Measurements from ENCODE around the gene CALHM6. TPM values are rescaled to one million over a fixed set of nuclear protein-coding genes. Genes with fewer than 3 reads are reported as not detected.
A peak's percentile ranks its signal among the peaks of the same experiment; 100 is the strongest.

CALHM6 gene
- total and polyA plus RNA-seq, 2 donors (not counting 1 experiment from before 2014, with no cell fraction given) = 30.6 to 68.4 TPM

- H3K4me3 ChIP-seq (ENCODE audit: control extremely low read depth in 1 of 5, extremely low read depth in 1 of 5, insufficient read depth in 1 of 5, low read depth in 2 of 5, low read length in 4 of 5) = no peak overlapping the region
- no peak overlapping the region for H3K27ac Mint-ChIP-seq
- no CpG with 5 or more reads among the region's 1 CpG for WGBS (ENCODE audit: insufficient coverage)
- peaks cover 24% of the 10 kb centered on the region for H3K4me1 Mint-ChIP-seq
- ChIA-PET CTCF (interaction anchor here (0.6 to 9.5 kb wide), 39 partner anchors 8 to 177 kb away, joined by 3 to 86 read pairs (median 4); partner anchors contain the start of genes CALHM5, CALHM6, DSE and RWDD1), POLR2A (no interaction called here)
- H3K9me3 ChIP-seq (ENCODE audit: control extremely low read depth in 1 of 3, control insufficient read depth in 2 of 3, insufficient read depth in 1 of 3, low read length in 2 of 3) = no peaks in the 10 kb centered on the region
- no peaks in the 10 kb centered on the region for H3K36me3 ChIP-seq (replicated peaks in 1 of 2; ENCODE audit: control extremely low read depth in 1 of 2, control insufficient read depth in 1 of 2, extremely low read depth in 1 of 2, insufficient read depth in 2 of 2, low read length in 1 of 2)
- peaks cover 16 to 22% of the 10 kb centered on the region in 2 donors for H3K4me1 ChIP-seq (ENCODE audit: control insufficient read depth in 2 of 2, insufficient read depth in 2 of 2, low read length in 2 of 2)
- no peaks in the 10 kb centered on the region for H3K27me3 ChIP-seq (replicated peaks in 1 of 4; ENCODE audit: control extremely low read depth in 1 of 4, control insufficient read depth in 3 of 4, insufficient read depth in 4 of 4, low read length in 3 of 4)
- peak overlapping the region; percentile 12 for H2AFZ ChIP-seq (ENCODE audit: insufficient read depth, low read depth, low read length, poor library complexity, severe bottlenecking)
- ATAC-seq (ENCODE audit: low read depth) (no peak), DNase-seq (no peak)
- H3K4me2 ChIP-seq (replicated peaks; ENCODE audit: low read depth, low read length, poor library complexity, severe bottlenecking) = peak overlapping the region; percentile 39
- H3K79me2 ChIP-seq (ENCODE audit: control insufficient read depth, insufficient read depth, low read length) = no peaks in the 10 kb centered on the region
- H3K27ac ChIP-seq (ENCODE audit: low read length in 2 of 2) = no peak overlapping the region
- H4K20me1 ChIP-seq (ENCODE audit: control insufficient read depth, insufficient read depth, low read length, poor library complexity, severe bottlenecking) = no peaks in the 10 kb centered on the region
- H3K27me3 Mint-ChIP-seq = no peaks in the 10 kb centered on the region
- no peak overlapping the region for H3K4me3 Mint-ChIP-seq
- TF ChIP-seq EZH2 (IDR thresholded peaks at IDR 0.05; ENCODE audit: borderline replicate concordance, insufficient read depth, low read depth, low read length, poor library complexity, severe bottlenecking) (no peak), CTCF (IDR thresholded peaks at IDR 0.05) (no peak)
- no peak overlapping the region for H3K9ac ChIP-seq (ENCODE audit: low read length)
- intact Hi-C loops (cut with micrococcal nuclease) = loop anchor here (1.0 to 5.0 kb wide), 3 partner anchors 18 to 157 kb away; no protein-coding TSS in a partner anchor
- no peaks in the 10 kb centered on the region for H3K9me3 Mint-ChIP-seq (ENCODE audit: insufficient read depth)
Measured at GRCh38 chr6:116444575-116444974, 16.6 kb upstream of the CALHM6 start.

GRCh38 chr6:116445102-116445501 lies 16.1 kb upstream of the CALHM6 start:
- CTCF ChIA-PET = interaction anchor here (0.6 to 9.5 kb wide), 39 partner anchors 8 to 177 kb away, joined by 3 to 86 read pairs (median 5); partner anchors contain the start of genes CALHM5, CALHM6, DSE and RWDD1
- no peak overlapping the region for H3K4me3 ChIP-seq (ENCODE audit: control extremely low read depth in 1 of 5, extremely low read depth in 1 of 5, insufficient read depth in 1 of 5, low read depth in 2 of 5, low read length in 4 of 5)
- H3K9me3 ChIP-seq (ENCODE audit: control extremely low read depth in 1 of 3, control insufficient read depth in 2 of 3, insufficient read depth in 1 of 3, low read length in 2 of 3) = no peaks in the 10 kb centered on the region
- Mint-ChIP-seq H3K27me3 (no peaks in the 10 kb centered on the region), H3K27ac (no peak overlapping the region), H3K9me3 (ENCODE audit: insufficient read depth) (no peaks in the 10 kb centered on the region), H3K4me3 (no peak overlapping the region), H3K4me1 (peaks cover 26% of the 10 kb centered on the region)
- peaks cover 16 to 22% of the 10 kb centered on the region in 2 donors for H3K4me1 ChIP-seq (ENCODE audit: control insufficient read depth in 2 of 2, insufficient read depth in 2 of 2, low read length in 2 of 2)
- DNase-seq (no peak), ATAC-seq (ENCODE audit: low read depth) (no peak)
- no peak overlapping the region for H3K9ac ChIP-seq (ENCODE audit: low read length)
- no peak overlapping the region for H3K27ac ChIP-seq (ENCODE audit: low read length in 2 of 2)
- intact Hi-C loops (cut with micrococcal nuclease) = loop anchor here (2.0 to 5.0 kb wide), 2 partner anchors 18 to 38 kb away; no protein-coding TSS in a partner anchor
- POLR2A ChIA-PET = no interaction called here
- no peaks in the 10 kb centered on the region for H4K20me1 ChIP-seq (ENCODE audit: control insufficient read depth, insufficient read depth, low read length, poor library complexity, severe bottlenecking)
- no peaks in the 10 kb centered on the region for H3K79me2 ChIP-seq (ENCODE audit: control insufficient read depth, insufficient read depth, low read length)
- 19% methylated on average over 3 of the region's 5 CpGs for WGBS (ENCODE audit: insufficient coverage)
- no peaks in the 10 kb centered on the region for H3K36me3 ChIP-seq (replicated peaks in 1 of 2; ENCODE audit: control extremely low read depth in 1 of 2, control insufficient read depth in 1 of 2, extremely low read depth in 1 of 2, insufficient read depth in 2 of 2, low read length in 1 of 2)
- peak overlapping the region; percentile 39 for H3K4me2 ChIP-seq (replicated peaks; ENCODE audit: low read depth, low read length, poor library complexity, severe bottlenecking)
- H3K27me3 ChIP-seq (replicated peaks in 1 of 4; ENCODE audit: control extremely low read depth in 1 of 4, control insufficient read depth in 3 of 4, insufficient read depth in 4 of 4, low read length in 3 of 4) = no peaks in the 10 kb centered on the region
- H2AFZ ChIP-seq (ENCODE audit: insufficient read depth, low read depth, low read length, poor library complexity, severe bottlenecking) = no peak overlapping the region
- TF ChIP-seq CTCF (IDR thresholded peaks at IDR 0.05) (no peak), EZH2 (IDR thresholded peaks at IDR 0.05; ENCODE audit: borderline replicate concordance, insufficient read depth, low read depth, low read length, poor library complexity, severe bottlenecking) (no peak)
